Esophagus squamous epithelium (tissue), 5 donors: ENCODE data around the gene MAGI1. TPM values are rescaled to one million over a fixed set of nuclear protein-coding genes. Genes with fewer than 3 reads are reported as not detected.

ENCODE experiments used
- DNase-seq: peaks from one replicate; lab custom pipeline; 2025; lab: John Stamatoyannopoulos, UW
- H3K27ac ChIP-seq, 4 donors: fragments of 200-600 bp; sonication (generic); one replicate each; pipeline ENCODE4 v1.5.1; 2016 to 2019; ENCODE audit warnings: mild to moderate bottlenecking in 1 of 4
- H3K27me3 ChIP-seq, 4 donors: fragments of 200-600 bp; sonication (generic); 1 replicate in 3 of 4; 2 replicates in 1 of 4; pipeline versions ENCODE4 v1.5.1 to v1.6.0; 2017 to 2021; ENCODE audit warnings: antibody characterized with exemption in 1 of 4
- H3K36me3 ChIP-seq, 3 donors: fragments of 200-600 bp; sonication (generic); one replicate each; pipeline ENCODE4 v1.5.1; 2016 to 2019
- H3K4me1 ChIP-seq, 3 donors: fragments of 200-600 bp; sonication (generic); one replicate each; pipeline ENCODE4 v1.5.1; 2017 to 2019
- H3K4me3 ChIP-seq, 4 donors: fragments of 200-600 bp; sonication (generic); 1 replicate in 3 of 4; 2 replicates in 1 of 4; pipeline ENCODE4 v1.5.1; 2016 to 2019; ENCODE audit warnings: mild to moderate bottlenecking in 2 of 4, moderate library complexity in 1 of 4
- H3K9me3 ChIP-seq, 3 donors: fragments of 200-600 bp; sonication (generic); one replicate each; pipeline ENCODE4 v1.5.1; 2016 to 2019
- CTCF ChIP-seq, 6 experiments: fragments of 450-650 bp in 4 of 6; fragments of 200-600 bp in 2 of 6; sonication (generic) in 2 of 6; IDR thresholded peaks; one replicate each; pipeline ENCODE4 v1.5.1; 2016 to 2019; ENCODE audit warnings: antibody characterized with exemption in 6 of 6, mild to moderate bottlenecking in 4 of 6, moderate library complexity in 4 of 6
- POLR2A ChIP-seq, 4 donors: fragments of 450-650 bp; IDR thresholded peaks; one replicate each; pipeline ENCODE4 v1.6.1; 2017; ENCODE audit warnings: antibody characterized with exemption in 4 of 4, mild to moderate bottlenecking in 4 of 4, moderate library complexity in 3 of 4
- WGBS, 2 donors: methylation state at CpG; one replicate each; pipeline ENCODE4 v1.1.5; 2018; 5-methylcytosine and 5-hydroxymethylcytosine counted together
- intact Hi-C: fragments of 100-400 bp; cut with DNase I; formaldehyde crosslinking; loops from one replicate; pipeline ENCODE4 v1.15.0; 2022
- total RNA-seq, 4 donors: library from RNA; depleted of rRNA; stranded (reverse); fragments of >200 nt; gene quantifications; one replicate each; pipeline ENCODE4 v1.1.0, GENCODE V29; 2016
- donor health status: DM: yes; HTN: yes; CAD: no.

MAGI1 gene
- total RNA-seq, 4 donors from 2014 or later, result 12.0 to 28.2 (median 21.1) TPM

GRCh38 chr3:65596571-65597225 is 442.0 kb downstream of the MAGI1 start:
- intact Hi-C loops, result no loop called here
- peaks cover 0 to 14% (median 0%) of the 10 kb centered on the region in 4 donors for H3K27me3 ChIP-seq
- H3K4me1 ChIP-seq, result peaks cover 0 to 16% (median 5%) of the 10 kb centered on the region in 3 donors
- WGBS, 2 donors, result 40 to 60% methylated on average over 13 of the region's 13 CpGs
- H3K9me3 ChIP-seq, result no peaks in the 10 kb centered on the region
- no peaks in the 10 kb centered on the region for H3K36me3 ChIP-seq
- no peak for DNase-seq
- no peak overlapping the region for H3K27ac ChIP-seq
- peak overlapping the region in 3 of 4 donors; percentile 19 to 49 (median 29) for H3K4me3 ChIP-seq
- TF ChIP-seq CTCF (IDR thresholded peaks at IDR 0.05) (no peak), POLR2A (IDR thresholded peaks at IDR 0.05) (no peak)

- Histone ChIP-seq H3K27me3 (peaks cover 0 to 14% (median 0%) of the 10 kb centered on the region in 4 donors), H3K9me3 (no peaks in the 10 kb centered on the region), H3K36me3 (no peaks in the 10 kb centered on the region), H3K27ac (no peak overlapping the region), H3K4me3 (no peak overlapping the region), H3K4me1 (peaks cover 0 to 16% (median 5%) of the 10 kb centered on the region in 3 donors)
- intact Hi-C loops, result no loop called here
- 85 to 88% methylated on average over 5 of the region's 5 CpGs for WGBS, 2 donors
- DNase-seq, result no peak
- no peak for TF ChIP-seq CTCF (IDR thresholded peaks at IDR 0.05)
- no peak for TF ChIP-seq POLR2A (IDR thresholded peaks at IDR 0.05)
Measured at GRCh38 chr3:65596029-65596300, 442.8 kb downstream of the MAGI1 start.

GRCh38 chr3:65595222-65596028 is 443.3 kb downstream of the MAGI1 start:
- no peak overlapping the region for H3K27ac ChIP-seq
- no peak for DNase-seq
- H3K9me3 ChIP-seq, result no peaks in the 10 kb centered on the region
- TF ChIP-seq POLR2A (IDR thresholded peaks at IDR 0.05) (no peak), CTCF (IDR thresholded peaks at IDR 0.05) (no peak)
- peaks cover 0 to 16% (median 5%) of the 10 kb centered on the region in 3 donors for H3K4me1 ChIP-seq
- H3K27me3 ChIP-seq, result peaks cover 0 to 14% (median 0%) of the 10 kb centered on the region in 4 donors
- intact Hi-C loops, result no loop called here
- 72 to 87% methylated on average over 8 of the region's 8 CpGs for WGBS, 2 donors
- no peak overlapping the region for H3K4me3 ChIP-seq
- no peaks in the 10 kb centered on the region for H3K36me3 ChIP-seq

GRCh38 chr3:65593780-65594752 is 444.7 kb downstream of the MAGI1 start:
- intact Hi-C loops, result no loop called here
- peaks cover 0 to 16% (median 5%) of the 10 kb centered on the region in 3 donors for H3K4me1 ChIP-seq
- peaks cover 0 to 14% (median 0%) of the 10 kb centered on the region in 4 donors for H3K27me3 ChIP-seq
- no peak overlapping the region for H3K4me3 ChIP-seq
- 85 to 89% methylated on average over 4 of the region's 4 CpGs for WGBS, 2 donors
- H3K36me3 ChIP-seq, result no peaks in the 10 kb centered on the region
- no peak for TF ChIP-seq POLR2A (IDR thresholded peaks at IDR 0.05)
- TF ChIP-seq CTCF (IDR thresholded peaks at IDR 0.05), result no peak
- DNase-seq, result no peak
- H3K27ac ChIP-seq, result no peak overlapping the region
- H3K9me3 ChIP-seq, result no peaks in the 10 kb centered on the region
